Tibial nerve (tissue), 4 donors: Measurements from ENCODE around the gene TRIM9. TPM values are rescaled to one million over a fixed set of nuclear protein-coding genes. Genes with fewer than 3 reads are reported as not detected.

Source experiments
- DNase-seq, 2 donors: peaks; one replicate each; pipeline ENCODE4 v3.0.0-alpha.2; 2019; ENCODE audit warnings: low spot score in 2 of 2
- H3K27ac ChIP-seq, 4 donors: fragments of 200-600 bp; sonication (generic) in 3 of 4; one replicate each; pipeline ENCODE4 v1.5.1; 2017 to 2019; ENCODE audit warnings: mild to moderate bottlenecking in 1 of 4
- H3K27me3 ChIP-seq, 2 donors: fragments of 200-600 bp; sonication (generic) in 1 of 2; one replicate each; pipeline versions ENCODE4 v1.5.1 to v1.6.0; 2017 to 2019
- H3K36me3 ChIP-seq, 3 donors: fragments of 200-600 bp; sonication (generic); one replicate each; pipeline ENCODE4 v1.5.1; 2018 to 2019
- H3K4me1 ChIP-seq, 4 donors: fragments of 200-600 bp; sonication (generic) in 3 of 4; one replicate each; pipeline ENCODE4 v1.5.1; 2017 to 2019
- H3K4me3 ChIP-seq, 4 donors: fragments of 200-600 bp; sonication (generic) in 3 of 4; one replicate each; pipeline ENCODE4 v1.5.1; 2017 to 2019; ENCODE audit warnings: mild to moderate bottlenecking in 1 of 4, moderate library complexity in 1 of 4
- H3K9me3 ChIP-seq, 4 donors: fragments of 200-600 bp; sonication (generic) in 3 of 4; one replicate each; pipeline ENCODE4 v1.5.1; 2017 to 2019
- CTCF ChIP-seq, 5 experiments: fragments of 200-600 bp in 3 of 5; fragments of 450-650 bp in 2 of 5; sonication (generic) in 3 of 5; IDR thresholded peaks; one replicate each; pipeline ENCODE4 v1.5.1; 2016 to 2019; ENCODE audit warnings: antibody characterized with exemption in 5 of 5, mild to moderate bottlenecking in 3 of 5, moderate library complexity in 2 of 5
- EP300 ChIP-seq, 2 donors: sonication (generic); formaldehyde crosslinking; IDR thresholded peaks; one replicate each; pipeline ENCODE4 v1.6.1; 2017; ENCODE audit warnings: antibody characterized with exemption in 2 of 2, mild to moderate bottlenecking in 1 of 2
- POLR2A ChIP-seq, 2 donors: fragments of 450-650 bp; IDR thresholded peaks; one replicate each; pipeline ENCODE4 v1.6.1; 2017; ENCODE audit warnings: antibody characterized with exemption in 2 of 2, mild to moderate bottlenecking in 2 of 2, moderate library complexity in 2 of 2
- WGBS, 2 donors: methylation state at CpG; one replicate each; pipeline ENCODE4 v1.1.5; 2018; 5-methylcytosine and 5-hydroxymethylcytosine counted together
- total RNA-seq, 4 donors: library from RNA; depleted of rRNA; stranded (reverse); fragments of >200 nt; gene quantifications; one replicate each; pipeline ENCODE4 v1.1.0, GENCODE V29; 2016

The TRIM9 gene
- total RNA-seq, 4 donors from 2014 or later: 0.87 to 5.9 (median 4.9) TPM

DNA sequence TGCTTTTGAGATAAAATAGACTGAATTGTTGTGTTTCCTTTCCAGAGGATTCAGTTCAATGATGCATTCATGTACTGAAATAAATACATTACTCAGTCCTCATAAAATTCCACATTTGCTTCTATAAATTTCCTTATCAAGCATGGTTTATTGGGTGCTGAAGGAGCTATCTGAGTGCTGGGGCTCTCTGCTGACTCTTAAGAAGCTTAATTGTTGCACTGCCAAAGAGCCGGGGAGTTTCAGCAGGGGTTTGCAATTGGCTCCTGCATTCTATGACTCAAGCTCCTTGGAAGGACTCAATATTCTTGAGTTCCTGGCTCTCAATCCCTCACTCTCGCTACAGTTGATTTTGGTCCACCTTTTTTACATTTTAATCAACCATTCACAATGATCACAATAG lies 80.8 kb downstream of the TRIM9 start:
- peak in 1 of 2 donors; percentile 19 for TF ChIP-seq EP300 (IDR thresholded peaks at IDR 0.05)
- no peak for TF ChIP-seq POLR2A (IDR thresholded peaks at IDR 0.05)
- H3K36me3 ChIP-seq: no peaks in the 10 kb centered on the region
- H3K27ac ChIP-seq: peak overlapping the region in 1 of 4 donors; percentile 57
- H3K9me3 ChIP-seq: no peaks in the 10 kb centered on the region
- H3K4me3 ChIP-seq: no peak overlapping the region
- H3K4me1 ChIP-seq: peaks cover 0 to 23% (median 2%) of the 10 kb centered on the region in 4 donors
- H3K27me3 ChIP-seq: no peaks in the 10 kb centered on the region
- DNase-seq: no peak
- 28 to 34% methylated on average over 2 of the region's 2 CpGs for WGBS, 2 donors

- Histone ChIP-seq H3K27me3 (no peaks in the 10 kb centered on the region), H3K9me3 (no peaks in the 10 kb centered on the region), H3K36me3 (no peaks in the 10 kb centered on the region), H3K4me1 (peaks cover 0 to 32% (median 3%) of the 10 kb centered on the region in 4 donors), H3K4me3 (no peak overlapping the region), H3K27ac (no peak overlapping the region)
- WGBS, 2 donors: 86 to 89% methylated on average over 3 of the region's 3 CpGs
- TF ChIP-seq CTCF (IDR thresholded peaks at IDR 0.05) (no peak), POLR2A (IDR thresholded peaks at IDR 0.05) (no peak), EP300 (IDR thresholded peaks at IDR 0.05) (no peak)
- DNase-seq: no peak
These were observed 82.8 kb downstream of the TRIM9 start for GRCh38 chr14:51012055-51012454.

DNA sequence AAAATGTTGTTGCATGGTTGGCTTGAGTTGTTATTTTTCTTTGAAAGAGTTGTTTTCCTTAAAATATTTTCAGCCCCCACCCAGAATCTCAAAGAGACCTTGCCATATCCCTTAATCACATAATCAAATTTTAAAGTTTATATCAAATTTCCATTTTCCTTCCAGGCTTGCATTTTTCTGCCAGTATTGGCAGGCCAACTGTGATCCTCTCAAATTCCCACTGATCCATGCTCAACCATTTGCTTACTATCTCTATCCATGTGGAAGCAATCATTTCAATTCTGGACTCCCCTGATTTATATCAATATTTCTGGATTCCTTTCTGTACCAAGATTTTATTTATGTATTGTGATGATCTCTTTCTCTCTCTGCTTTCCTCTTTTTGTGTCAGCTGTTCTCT lies 86.5 kb downstream of the TRIM9 start:
- DNase-seq: no peak
- no peak for TF ChIP-seq CTCF (IDR thresholded peaks at IDR 0.05)
- no peak for TF ChIP-seq EP300 (IDR thresholded peaks at IDR 0.05)
- no peak for TF ChIP-seq POLR2A (IDR thresholded peaks at IDR 0.05)
- H3K9me3 ChIP-seq: no peaks in the 10 kb centered on the region

GRCh38 chr14:51006781-51007211 lies 88.1 kb downstream of the TRIM9 start:
- Histone ChIP-seq H3K27me3 (no peaks in the 10 kb centered on the region), H3K36me3 (no peaks in the 10 kb centered on the region), H3K4me3 (no peak overlapping the region), H3K9me3 (no peaks in the 10 kb centered on the region), H3K27ac (peak overlapping the region in 3 of 4 donors; percentile 11 to 88 (median 73)), H3K4me1 (peaks cover 0 to 43% (median 8%) of the 10 kb centered on the region in 4 donors)
- 25 to 28% methylated on average over 4 of the region's 4 CpGs for WGBS, 2 donors
- peak in 1 of 2 donors; percentile 13 for DNase-seq
- TF ChIP-seq CTCF (IDR thresholded peaks at IDR 0.05) (no peak), EP300 (IDR thresholded peaks at IDR 0.05) (peak in 1 of 2 donors; percentile 55), POLR2A (IDR thresholded peaks at IDR 0.05) (no peak)

More for the DNA sequence above, 86.5 kb downstream of the TRIM9 start:
- Histone ChIP-seq H3K36me3 (no peaks in the 10 kb centered on the region), H3K4me1 (peaks cover 0 to 43% (median 8%) of the 10 kb centered on the region in 4 donors), H3K27ac (peak overlapping the region in 1 of 4 donors; percentile 88), H3K27me3 (no peaks in the 10 kb centered on the region), H3K4me3 (no peak overlapping the region)

- Histone ChIP-seq H3K4me1 (peaks cover 0 to 43% (median 8%) of the 10 kb centered on the region in 4 donors), H3K27me3 (no peaks in the 10 kb centered on the region), H3K27ac (peak overlapping the region in 3 of 4 donors; percentile 25 to 88 (median 73)), H3K4me3 (no peak overlapping the region), H3K36me3 (no peaks in the 10 kb centered on the region), H3K9me3 (no peaks in the 10 kb centered on the region)
- 35 to 41% methylated on average over 2 of the region's 2 CpGs for WGBS, 2 donors
- no peak for DNase-seq
- no peak for TF ChIP-seq POLR2A (IDR thresholded peaks at IDR 0.05)
These were observed 88.6 kb downstream of the TRIM9 start for GRCh38 chr14:51006324-51006723.

DNA sequence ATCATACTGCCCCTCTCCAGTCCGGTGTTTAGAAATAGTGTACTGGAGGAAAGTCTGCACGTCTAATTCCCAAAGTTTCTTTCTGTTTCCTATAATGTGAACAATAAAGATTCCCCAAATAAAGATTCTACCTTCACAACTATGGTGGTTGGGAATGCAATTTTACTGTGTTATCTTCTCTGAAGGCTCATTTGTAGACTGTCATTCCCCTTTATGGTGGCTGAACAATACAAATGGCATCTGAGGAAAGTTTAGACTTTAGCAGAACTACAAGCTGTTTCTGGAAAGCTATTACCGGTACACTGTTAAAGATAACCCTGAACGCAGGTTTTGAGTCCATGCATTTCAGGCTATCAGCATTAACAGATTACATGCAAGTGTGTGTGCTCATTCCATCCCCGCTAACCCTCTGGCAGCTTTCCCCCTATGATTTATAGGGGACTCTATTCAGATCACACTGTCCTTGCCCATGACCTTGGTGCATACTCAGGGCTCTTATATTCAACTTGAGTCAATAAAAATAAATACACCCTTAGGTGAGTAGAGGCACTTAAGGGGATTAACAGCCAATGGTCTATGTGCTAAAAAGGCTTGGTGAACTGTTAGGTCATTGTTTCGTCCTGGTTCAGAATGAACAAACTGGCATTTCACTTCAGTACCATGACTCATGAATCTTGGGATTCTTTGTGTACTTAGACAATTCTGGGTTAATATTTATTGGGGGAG lies 89.9 kb downstream of the TRIM9 start:
- TF ChIP-seq POLR2A (IDR thresholded peaks at IDR 0.05): no peak
- TF ChIP-seq EP300 (IDR thresholded peaks at IDR 0.05): no peak
- no peak for TF ChIP-seq CTCF (IDR thresholded peaks at IDR 0.05)
- H3K27me3 ChIP-seq: no peaks in the 10 kb centered on the region
- no peak overlapping the region for H3K4me3 ChIP-seq
- H3K4me1 ChIP-seq: peaks cover 0 to 43% (median 8%) of the 10 kb centered on the region in 4 donors
- H3K9me3 ChIP-seq: no peaks in the 10 kb centered on the region
- DNase-seq: no peak
- 46 to 48% methylated on average over 6 of the region's 6 CpGs for WGBS, 2 donors
- peak overlapping the region in 2 of 4 donors; percentile 73 to 88 for H3K27ac ChIP-seq
- H3K36me3 ChIP-seq: no peaks in the 10 kb centered on the region
